KOPT-K1 (cell line): Measurements from ENCODE around the gene HCAR2.
"Not testable (repeated sequence)": the region's sequence is repeated elsewhere in the genome, so short reads cannot be mapped to it uniquely, and the experiment has no call there.

Source experiments
- H3K27ac ChIP-seq: fragments of 200-600 bp; sonication (generic); 2 replicates; pipeline ENCODE4 v1.5.1; 2016; ENCODE audit warnings: antibody characterized with exemption, mild to moderate bottlenecking, low read depth, low read length; ENCODE audit not compliant: poor library complexity, severe bottlenecking
- H3K36me3 ChIP-seq: fragments of 200-600 bp; sonication (generic); 2 replicates; pipeline ENCODE4 v1.5.1; 2017; ENCODE audit warnings: antibody characterized with exemption, mild to moderate bottlenecking, low read length, moderate library complexity; ENCODE audit not compliant: insufficient read depth
- H3K9me3 ChIP-seq: fragments of 200-600 bp; sonication (generic); 2 replicates; pipeline ENCODE4 v1.5.1; 2017; ENCODE audit warnings: antibody characterized with exemption, low read length, mild to moderate bottlenecking; ENCODE audit not compliant: insufficient read depth, poor library complexity, severe bottlenecking

The HCAR2 gene

GRCh38 chr12:122726080-122726558 is 23.0 kb upstream of the HCAR2 start:
- Histone ChIP-seq H3K36me3 (no peaks in the 10 kb centered on the region), H3K9me3 (no peaks in the 10 kb centered on the region), H3K27ac (no peak overlapping the region)

GRCh38 chr12:122725452-122726079 is 22.4 kb upstream of the HCAR2 start:
- no peak overlapping the region for H3K27ac ChIP-seq
- no peaks in the 10 kb centered on the region for H3K36me3 ChIP-seq
- H3K9me3 ChIP-seq: no peaks in the 10 kb centered on the region

DNA sequence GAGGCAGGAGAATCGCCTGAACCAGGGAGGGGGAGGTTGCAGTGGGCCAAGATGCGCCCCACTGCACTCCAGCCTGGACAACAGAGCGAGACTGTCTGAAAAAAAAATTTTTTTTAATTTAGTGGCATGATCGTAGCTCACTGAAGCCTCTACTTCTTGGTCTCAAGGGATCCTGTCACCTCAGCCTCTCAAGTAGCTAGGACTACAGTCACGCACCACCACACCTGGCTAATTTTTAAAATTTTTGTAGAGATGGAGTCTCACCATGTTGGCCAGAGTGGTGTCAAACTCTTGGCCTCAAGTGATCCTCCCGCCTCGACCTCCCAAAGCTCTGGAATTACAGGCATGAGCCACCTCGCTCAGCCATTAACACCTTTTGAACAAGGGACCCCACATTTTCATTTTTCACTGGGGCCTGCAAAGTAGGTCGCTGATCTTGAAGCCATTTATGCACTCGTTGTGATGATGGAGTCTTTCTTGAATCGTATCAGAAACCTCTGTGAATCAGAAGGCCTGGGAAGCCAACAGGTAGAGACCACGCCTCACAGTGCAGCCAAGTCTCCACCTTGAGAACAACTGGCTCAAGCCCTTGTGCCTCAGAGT is 21.6 kb upstream of the HCAR2 start:
- Histone ChIP-seq H3K9me3 (no peaks in the 10 kb centered on the region), H3K27ac (no peak overlapping the region), H3K36me3 (no peaks in the 10 kb centered on the region)

GRCh38 chr12:122722387-122722786 is 19.2 kb upstream of the HCAR2 start:
- H3K9me3 ChIP-seq: no peaks in the 10 kb centered on the region
- H3K27ac ChIP-seq: no peak overlapping the region
- no peaks in the 10 kb centered on the region for H3K36me3 ChIP-seq

- Histone ChIP-seq H3K9me3 (no peaks in the 10 kb centered on the region), H3K27ac (no peak overlapping the region), H3K36me3 (no peaks in the 10 kb centered on the region)
These were observed 17.9 kb upstream of the HCAR2 start for GRCh38 chr12:122721057-122721545.

DNA sequence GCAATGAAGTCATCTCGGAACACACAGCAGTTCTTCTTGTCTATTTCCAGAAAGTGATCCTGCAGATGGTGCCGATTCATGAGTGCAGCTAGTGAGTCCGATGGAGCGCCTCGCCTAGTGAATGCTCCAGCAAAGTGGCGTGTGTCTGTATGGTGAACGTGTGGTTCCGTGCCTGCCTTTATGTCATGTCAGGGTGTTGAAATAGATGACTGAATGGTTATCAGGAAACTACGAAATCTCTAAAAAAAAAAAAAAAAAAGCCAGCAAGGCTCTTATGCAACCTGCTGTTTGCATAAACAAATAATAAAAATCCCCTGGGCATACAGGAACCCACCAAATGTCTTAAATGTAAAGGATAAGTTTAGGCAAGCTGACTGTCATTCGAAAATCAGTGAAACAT is 13.5 kb upstream of the HCAR2 start, which contains the start of gene HCAR3:
HCAR3 (minus strand) TSS at position 154 of the 400 bp plus-strand sequence; CDS start at position 80, 74 bp downstream.
- H3K9me3 ChIP-seq, H3K27ac ChIP-seq: not testable (repeated sequence)

GRCh38 chr12:122715211-122715610 is 12.1 kb upstream of the HCAR2 start:
- H3K27ac ChIP-seq, H3K36me3 ChIP-seq, H3K9me3 ChIP-seq: not testable (repeated sequence)

More for the DNA sequence above, 13.5 kb upstream of the HCAR2 start, which contains the start of gene HCAR3:
- H3K36me3 ChIP-seq: not testable (repeated sequence)

- H3K9me3 ChIP-seq, H3K36me3 ChIP-seq, H3K27ac ChIP-seq: not testable (repeated sequence)
These were observed 10.5 kb upstream of the HCAR2 start for GRCh38 chr12:122713491-122714188.

DNA sequence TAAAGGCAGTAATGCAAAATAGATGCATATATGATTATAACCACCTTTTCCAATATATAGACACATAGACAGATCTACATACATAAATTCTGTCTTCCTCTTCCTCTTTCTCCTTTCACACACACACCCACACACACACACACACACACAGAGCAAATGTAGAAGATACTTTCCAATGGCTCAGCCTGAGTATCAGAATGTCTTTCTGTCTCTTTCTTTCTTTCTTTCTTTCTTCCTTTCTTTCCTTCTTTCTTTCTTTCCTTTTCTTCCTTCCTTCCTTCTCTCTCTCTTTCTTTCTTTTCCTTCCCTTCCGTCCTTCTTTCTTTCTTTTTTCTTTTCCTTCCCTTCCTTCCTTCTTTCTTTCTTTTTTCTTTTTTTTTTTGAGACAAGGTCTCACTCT is 8.1 kb upstream of the HCAR2 start:
- not testable (repeated sequence) for H3K9me3 ChIP-seq, H3K36me3 ChIP-seq, H3K27ac ChIP-seq

DNA sequence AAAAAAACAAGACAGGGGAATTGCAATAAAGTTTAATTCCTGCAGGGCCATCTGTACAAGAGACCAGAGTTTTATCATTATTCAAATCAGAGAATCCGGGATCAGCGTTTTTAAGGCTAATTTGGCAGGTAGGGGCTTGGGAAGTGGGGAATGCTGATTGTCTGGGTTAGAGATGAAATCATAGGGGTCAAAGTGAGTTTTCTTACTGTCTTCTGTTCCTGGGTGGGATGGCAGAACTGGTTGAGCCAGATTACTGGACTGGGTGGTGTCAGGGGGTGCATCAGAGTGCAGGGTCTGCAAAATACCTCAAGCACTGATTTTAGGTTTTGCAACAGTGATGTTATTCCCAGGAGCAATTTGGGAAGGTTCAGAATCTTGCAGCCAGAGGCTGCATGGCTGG is 7.2 kb upstream of the HCAR2 start:
- not testable (repeated sequence) for H3K36me3 ChIP-seq, H3K9me3 ChIP-seq, H3K27ac ChIP-seq

- H3K9me3 ChIP-seq, H3K36me3 ChIP-seq, H3K27ac ChIP-seq: not testable (repeated sequence)
These were observed 6.1 kb upstream of the HCAR2 start for GRCh38 chr12:122709287-122709686.

DNA sequence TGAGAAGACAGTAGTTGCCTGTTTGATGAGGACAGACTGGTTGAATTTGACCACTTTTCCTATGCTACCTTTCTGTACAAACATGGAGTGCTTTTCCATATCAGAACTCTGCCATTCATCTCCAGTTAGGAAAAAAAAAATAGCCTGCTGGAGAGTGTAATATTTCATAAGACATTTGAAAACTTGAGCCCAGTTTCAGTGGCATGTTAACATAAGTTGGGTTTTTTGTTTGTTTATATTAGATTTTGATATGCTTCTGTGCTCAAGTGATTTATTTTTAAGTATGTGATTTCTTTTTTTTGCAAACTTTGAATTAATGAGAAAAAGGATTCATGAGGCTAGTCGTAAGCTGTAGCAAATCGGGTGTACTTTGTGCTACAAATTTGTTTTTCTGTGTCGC is 684 bp upstream of the HCAR2 start:
- not testable (repeated sequence) for H3K27ac ChIP-seq, H3K36me3 ChIP-seq, H3K9me3 ChIP-seq

DNA sequence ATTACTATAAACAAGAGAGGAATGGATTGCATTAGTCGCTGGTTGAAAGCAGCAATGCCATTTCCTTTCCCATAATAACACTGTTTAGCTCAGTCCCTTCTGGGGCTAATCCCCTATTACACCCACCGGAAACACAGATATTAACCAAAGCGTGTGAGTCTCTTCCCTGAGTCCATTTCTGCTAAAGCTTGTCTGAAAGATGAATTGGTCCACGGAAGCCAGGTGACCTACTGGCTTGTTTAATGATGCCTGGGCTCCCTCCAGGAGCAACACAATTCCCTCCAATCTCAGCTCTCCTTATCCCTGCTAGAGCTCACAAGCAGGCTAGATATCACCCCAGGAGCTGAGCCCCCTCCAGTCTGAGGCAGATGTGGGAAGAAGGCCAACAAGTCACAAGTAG is 1.7 kb downstream of the HCAR2 start:
- not testable (repeated sequence) for H3K36me3 ChIP-seq, H3K27ac ChIP-seq, H3K9me3 ChIP-seq

DNA sequence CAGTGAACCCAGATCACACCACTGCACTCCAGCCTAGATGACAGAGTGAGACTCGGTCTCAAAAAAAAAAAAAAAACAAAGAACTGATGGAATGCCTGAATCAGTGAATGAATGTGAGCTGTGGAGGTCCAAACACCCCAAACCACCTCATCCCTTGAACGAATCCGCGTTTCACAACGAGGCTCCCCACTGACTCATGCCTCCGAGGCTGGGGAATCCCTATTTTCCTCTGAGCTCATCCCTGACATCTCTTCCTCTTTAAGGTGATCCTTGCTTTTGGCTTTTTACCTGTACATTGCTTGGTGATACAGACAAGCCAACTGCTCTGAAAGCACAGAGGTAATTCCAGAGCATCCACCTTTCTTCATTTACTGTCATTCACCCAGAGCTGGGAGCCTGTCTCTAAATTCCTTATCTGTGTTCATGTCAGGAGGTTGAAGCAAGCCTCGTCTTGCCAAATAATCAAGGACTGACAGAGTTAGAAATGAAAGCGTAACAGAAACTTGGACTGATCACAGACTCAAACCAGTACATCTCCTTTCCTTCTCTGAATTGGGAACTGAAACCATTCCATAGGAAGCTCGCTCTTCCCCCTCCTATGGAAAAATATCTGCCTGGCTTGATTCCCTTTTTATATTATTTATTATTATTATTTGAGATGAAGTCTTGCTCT is 3.0 kb downstream of the HCAR2 start:
- H3K27ac ChIP-seq, H3K9me3 ChIP-seq, H3K36me3 ChIP-seq: not testable (repeated sequence)

DNA sequence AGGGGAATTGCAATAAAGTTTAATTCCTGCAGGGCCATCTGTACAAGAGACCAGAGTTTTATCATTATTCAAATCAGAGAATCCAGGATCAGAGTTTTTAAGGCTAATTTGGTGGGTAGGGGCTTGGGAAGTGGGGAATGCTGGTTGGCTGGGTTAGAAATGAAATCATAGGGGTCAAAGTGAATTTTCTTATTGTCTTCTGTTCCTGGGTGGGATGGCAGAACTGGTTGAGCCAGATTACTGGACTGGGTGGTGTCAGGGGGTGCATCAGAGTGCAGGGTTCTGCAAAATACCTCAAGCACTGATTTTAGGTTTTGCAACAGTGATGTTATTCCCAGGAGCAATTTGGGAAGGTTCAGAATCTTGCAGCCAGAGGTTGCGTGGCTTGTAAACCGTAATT is 6.2 kb downstream of the HCAR2 start:
- H3K27ac ChIP-seq, H3K36me3 ChIP-seq, H3K9me3 ChIP-seq: not testable (repeated sequence)
